Measurements from ENCODE around the gene ZBTB7C. TPM values are rescaled to one million over a fixed set of nuclear protein-coding genes. Genes with fewer than 3 reads are reported as not detected.

Gene ZBTB7C
- total and polyA plus RNA-seq, 4 donors, result 0.19 to 1.1 (median 0.45) TPM

DNA sequence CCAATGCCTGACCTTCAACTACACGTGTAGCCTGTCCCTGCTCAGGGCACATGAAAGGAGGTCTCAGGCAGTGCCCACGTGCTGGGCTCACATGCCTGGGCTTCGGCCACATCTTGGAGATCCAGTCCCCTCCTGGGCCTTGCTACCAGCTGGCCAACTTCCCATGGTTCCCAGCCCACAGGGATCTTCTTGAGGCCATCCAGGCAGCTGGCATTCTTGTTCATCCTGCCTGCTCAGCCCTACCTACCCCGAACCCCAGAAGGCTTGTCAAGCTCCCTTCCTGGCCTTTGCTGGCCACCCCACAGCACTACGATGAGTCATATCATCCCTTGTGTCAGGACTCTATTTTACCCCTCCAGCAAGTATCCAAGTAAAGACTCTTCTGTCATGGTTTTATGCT lies 97.1 kb downstream of the ZBTB7C start:
- H3K4me1 ChIP-seq (ENCODE audit: control insufficient read depth in 4 of 4, insufficient read depth in 4 of 4, low read length in 3 of 4), result no peaks in the 10 kb centered on the region
- H3K27ac ChIP-seq (ENCODE audit: low read depth in 1 of 2, low read length in 2 of 2), result no peak overlapping the region
- 85% methylated on average over 5 of the region's 5 CpGs for WGBS
- no peak overlapping the region for H3K9ac ChIP-seq (ENCODE audit: low read depth in 1 of 2, low read length in 2 of 2)
- no peak for DNase-seq (ENCODE audit: low spot score)
- no peaks in the 10 kb centered on the region for H3K9me3 ChIP-seq (ENCODE audit: control insufficient read depth in 4 of 4, low read length in 3 of 4)
- no peak for TF ChIP-seq JUND (IDR thresholded peaks at IDR 0.05)
- no peak for TF ChIP-seq HNF4A (conservative IDR thresholded peaks at IDR 0.05)
- no peak for TF ChIP-seq FOXA2 (IDR thresholded peaks at IDR 0.05)
- no peak for TF ChIP-seq SP1 (IDR thresholded peaks at IDR 0.05)
- TF ChIP-seq EGR1 (IDR thresholded peaks at IDR 0.05; ENCODE audit: low read depth in 2 of 2), result no peak
- TF ChIP-seq HNF4G (IDR thresholded peaks at IDR 0.05), result no peak
- TF ChIP-seq, protein P1, sequence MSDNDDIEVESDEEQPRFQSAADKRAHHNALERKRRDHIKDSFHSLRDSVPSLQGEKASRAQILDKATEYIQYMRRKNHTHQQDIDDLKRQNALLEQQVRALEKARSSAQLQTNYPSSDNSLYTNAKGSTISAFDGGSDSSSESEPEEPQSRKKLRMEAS (IDR thresholded peaks at IDR 0.05), result no peak
- TF ChIP-seq RXRA (IDR thresholded peaks at IDR 0.05), result no peak
- TF ChIP-seq FOXA1 (IDR thresholded peaks at IDR 0.05), result no peak
- TF ChIP-seq, protein P2, sequence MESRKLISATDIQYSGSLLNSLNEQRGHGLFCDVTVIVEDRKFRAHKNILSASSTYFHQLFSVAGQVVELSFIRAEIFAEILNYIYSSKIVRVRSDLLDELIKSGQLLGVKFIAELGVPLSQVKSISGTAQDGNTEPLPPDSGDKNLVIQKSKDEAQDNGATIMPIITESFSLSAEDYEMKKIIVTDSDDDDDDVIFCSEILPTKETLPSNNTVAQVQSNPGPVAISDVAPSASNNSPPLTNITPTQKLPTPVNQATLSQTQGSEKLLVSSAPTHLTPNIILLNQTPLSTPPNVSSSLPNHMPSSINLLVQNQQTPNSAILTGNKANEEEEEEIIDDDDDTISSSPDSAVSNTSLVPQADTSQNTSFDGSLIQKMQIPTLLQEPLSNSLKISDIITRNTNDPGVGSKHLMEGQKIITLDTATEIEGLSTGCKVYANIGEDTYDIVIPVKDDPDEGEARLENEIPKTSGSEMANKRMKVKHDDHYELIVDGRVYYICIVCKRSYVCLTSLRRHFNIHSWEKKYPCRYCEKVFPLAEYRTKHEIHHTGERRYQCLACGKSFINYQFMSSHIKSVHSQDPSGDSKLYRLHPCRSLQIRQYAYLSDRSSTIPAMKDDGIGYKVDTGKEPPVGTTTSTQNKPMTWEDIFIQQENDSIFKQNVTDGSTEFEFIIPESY (IDR thresholded peaks at IDR 0.05), result no peak
- TF ChIP-seq, protein P3, sequence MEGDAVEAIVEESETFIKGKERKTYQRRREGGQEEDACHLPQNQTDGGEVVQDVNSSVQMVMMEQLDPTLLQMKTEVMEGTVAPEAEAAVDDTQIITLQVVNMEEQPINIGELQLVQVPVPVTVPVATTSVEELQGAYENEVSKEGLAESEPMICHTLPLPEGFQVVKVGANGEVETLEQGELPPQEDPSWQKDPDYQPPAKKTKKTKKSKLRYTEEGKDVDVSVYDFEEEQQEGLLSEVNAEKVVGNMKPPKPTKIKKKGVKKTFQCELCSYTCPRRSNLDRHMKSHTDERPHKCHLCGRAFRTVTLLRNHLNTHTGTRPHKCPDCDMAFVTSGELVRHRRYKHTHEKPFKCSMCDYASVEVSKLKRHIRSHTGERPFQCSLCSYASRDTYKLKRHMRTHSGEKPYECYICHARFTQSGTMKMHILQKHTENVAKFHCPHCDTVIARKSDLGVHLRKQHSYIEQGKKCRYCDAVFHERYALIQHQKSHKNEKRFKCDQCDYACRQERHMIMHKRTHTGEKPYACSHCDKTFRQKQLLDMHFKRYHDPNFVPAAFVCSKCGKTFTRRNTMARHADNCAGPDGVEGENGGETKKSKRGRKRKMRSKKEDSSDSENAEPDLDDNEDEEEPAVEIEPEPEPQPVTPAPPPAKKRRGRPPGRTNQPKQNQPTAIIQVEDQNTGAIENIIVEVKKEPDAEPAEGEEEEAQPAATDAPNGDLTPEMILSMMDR (IDR thresholded peaks at IDR 0.05; ENCODE audit: low read depth, low read length, missing input control), result no peak
- TF ChIP-seq YY1 (IDR thresholded peaks at IDR 0.05), result no peak
- no peaks in the 10 kb centered on the region for H3K27me3 ChIP-seq (ENCODE audit: control insufficient read depth in 4 of 4, insufficient read depth in 4 of 4, low read length in 3 of 4)
- no peaks in the 10 kb centered on the region for H3K36me3 ChIP-seq (ENCODE audit: control insufficient read depth in 4 of 4, insufficient read depth in 3 of 4, low read depth in 1 of 4, low read length in 3 of 4)
- no peak overlapping the region for H3K4me3 ChIP-seq (ENCODE audit: low read depth in 1 of 3, low read length in 3 of 3)

DNA sequence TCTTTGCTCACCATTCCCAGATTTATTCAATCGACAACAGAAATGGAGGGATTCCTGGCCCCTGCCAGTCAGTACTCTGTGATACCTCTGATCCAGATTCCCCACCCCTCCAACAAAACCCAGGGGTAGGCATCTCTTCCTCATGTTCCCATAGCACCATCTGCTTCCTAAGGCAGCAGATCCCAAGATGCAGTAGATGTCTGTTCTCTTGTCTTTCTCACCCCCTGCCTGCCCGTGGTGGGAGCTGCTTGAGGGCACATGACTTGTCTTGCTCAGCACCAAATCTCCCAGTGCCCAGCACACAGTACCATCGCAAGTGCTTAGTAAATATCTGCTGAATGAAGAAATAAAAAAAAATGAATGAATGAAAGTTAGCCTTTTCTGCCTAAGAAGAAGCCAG lies 98.2 kb downstream of the ZBTB7C start:
- no peaks in the 10 kb centered on the region for H3K4me1 ChIP-seq (ENCODE audit: control insufficient read depth in 4 of 4, insufficient read depth in 4 of 4, low read length in 3 of 4)
- H3K9me3 ChIP-seq (ENCODE audit: control insufficient read depth in 4 of 4, low read length in 3 of 4), result no peaks in the 10 kb centered on the region
- H3K9ac ChIP-seq (ENCODE audit: low read depth in 1 of 2, low read length in 2 of 2), result no peak overlapping the region
- H3K36me3 ChIP-seq (ENCODE audit: control insufficient read depth in 4 of 4, insufficient read depth in 3 of 4, low read depth in 1 of 4, low read length in 3 of 4), result no peaks in the 10 kb centered on the region
- 62% methylated on average over 3 of the region's 3 CpGs for WGBS
- no peak for TF ChIP-seq NR2F2 (IDR thresholded peaks at IDR 0.05)
- TF ChIP-seq HNF4G (IDR thresholded peaks at IDR 0.05), result no peak
- TF ChIP-seq, protein P1 (IDR thresholded peaks at IDR 0.05), result no peak
- no peak overlapping the region for H3K27ac ChIP-seq (ENCODE audit: low read depth in 1 of 2, low read length in 2 of 2)
- H3K27me3 ChIP-seq (ENCODE audit: control insufficient read depth in 4 of 4, insufficient read depth in 4 of 4, low read length in 3 of 4), result no peaks in the 10 kb centered on the region
- no peak overlapping the region for H3K4me3 ChIP-seq (ENCODE audit: low read depth in 1 of 3, low read length in 3 of 3)
- DNase-seq (ENCODE audit: low spot score), result no peak

DNA sequence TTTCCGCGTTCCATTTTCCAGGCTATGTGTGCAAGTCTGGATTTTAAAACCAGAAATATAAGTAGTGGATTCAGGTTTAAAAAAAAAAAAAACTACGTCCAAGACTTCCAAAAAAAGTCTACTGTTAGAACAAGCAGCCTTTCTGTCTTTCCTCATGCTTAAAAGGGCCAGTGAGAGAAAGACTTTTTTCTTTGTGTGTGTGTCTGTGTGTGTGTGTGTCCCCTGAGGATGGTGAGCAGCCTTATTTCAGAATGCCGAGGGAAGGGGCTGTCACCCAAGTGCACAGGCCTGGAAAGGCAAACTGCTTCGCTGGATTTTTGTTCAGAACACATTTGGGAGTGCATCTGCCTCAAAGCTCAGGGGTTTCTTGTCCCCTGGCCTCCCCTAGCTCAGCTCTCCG lies 98.8 kb downstream of the ZBTB7C start:
- no peaks in the 10 kb centered on the region for H3K36me3 ChIP-seq (ENCODE audit: control insufficient read depth in 4 of 4, insufficient read depth in 3 of 4, low read depth in 1 of 4, low read length in 3 of 4)
- H3K27ac ChIP-seq (ENCODE audit: low read depth in 1 of 2, low read length in 2 of 2), result no peak overlapping the region
- no peak for DNase-seq (ENCODE audit: low spot score)
- H3K9ac ChIP-seq (ENCODE audit: low read depth in 1 of 2, low read length in 2 of 2), result no peak overlapping the region
- H3K9me3 ChIP-seq (ENCODE audit: control insufficient read depth in 4 of 4, low read length in 3 of 4), result no peaks in the 10 kb centered on the region
- no peaks in the 10 kb centered on the region for H3K27me3 ChIP-seq (ENCODE audit: control insufficient read depth in 4 of 4, insufficient read depth in 4 of 4, low read length in 3 of 4)
- 87% methylated on average over 6 of the region's 6 CpGs for WGBS
- H3K4me1 ChIP-seq (ENCODE audit: control insufficient read depth in 4 of 4, insufficient read depth in 4 of 4, low read length in 3 of 4), result no peaks in the 10 kb centered on the region
- H3K4me3 ChIP-seq (ENCODE audit: low read depth in 1 of 3, low read length in 3 of 3), result no peak overlapping the region
- TF ChIP-seq YY1 (IDR thresholded peaks at IDR 0.05), result no peak
- TF ChIP-seq JUND (IDR thresholded peaks at IDR 0.05), result no peak
- no peak for TF ChIP-seq GABPA (IDR thresholded peaks at IDR 0.05 in 1 of 2, conservative IDR thresholded peaks at IDR 0.05 in 1 of 2)
- TF ChIP-seq, protein P4, sequence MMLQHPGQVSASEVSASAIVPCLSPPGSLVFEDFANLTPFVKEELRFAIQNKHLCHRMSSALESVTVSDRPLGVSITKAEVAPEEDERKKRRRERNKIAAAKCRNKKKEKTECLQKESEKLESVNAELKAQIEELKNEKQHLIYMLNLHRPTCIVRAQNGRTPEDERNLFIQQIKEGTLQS (IDR thresholded peaks at IDR 0.05), result no peak
- no peak for TF ChIP-seq FOXA2 (IDR thresholded peaks at IDR 0.05)
- TF ChIP-seq EGR1 (IDR thresholded peaks at IDR 0.05; ENCODE audit: low read depth in 2 of 2), result no peak
- TF ChIP-seq, protein P2 (IDR thresholded peaks at IDR 0.05), result no peak
- TF ChIP-seq FOXA1 (IDR thresholded peaks at IDR 0.05), result no peak
- no peak for TF ChIP-seq HNF4G (IDR thresholded peaks at IDR 0.05)
- TF ChIP-seq RAD21 (IDR thresholded peaks at IDR 0.05), result no peak
- TF ChIP-seq TAF1 (conservative IDR thresholded peaks at IDR 0.05), result no peak
- TF ChIP-seq RXRA (IDR thresholded peaks at IDR 0.05), result no peak
- TF ChIP-seq, protein P3 (IDR thresholded peaks at IDR 0.05; ENCODE audit: low read depth, low read length, missing input control), result no peak
- TF ChIP-seq, protein P1 (IDR thresholded peaks at IDR 0.05), result no peak
- no peak for TF ChIP-seq NR2F2 (IDR thresholded peaks at IDR 0.05)
- no peak for TF ChIP-seq SP1 (IDR thresholded peaks at IDR 0.05)

All from liver (tissue), 9 donors.